GM10266 (cell line): ENCODE data around the gene CFAP77.

Experiments
- DNase-seq: peaks from one replicate; pipeline ENCODE4 v3.0.0; 2012; ENCODE audit errors: extremely low spot score
- TF ChIP-seq, protein P1 (sequence below): IDR thresholded peaks from 2 replicates; pipeline ENCODE4 v1.5.1; 2012; ENCODE audit warnings: mild to moderate bottlenecking, low read depth; ENCODE audit not compliant: control insufficient read depth, insufficient read depth; ENCODE audit errors: missing control alignments

The CFAP77 gene

DNA sequence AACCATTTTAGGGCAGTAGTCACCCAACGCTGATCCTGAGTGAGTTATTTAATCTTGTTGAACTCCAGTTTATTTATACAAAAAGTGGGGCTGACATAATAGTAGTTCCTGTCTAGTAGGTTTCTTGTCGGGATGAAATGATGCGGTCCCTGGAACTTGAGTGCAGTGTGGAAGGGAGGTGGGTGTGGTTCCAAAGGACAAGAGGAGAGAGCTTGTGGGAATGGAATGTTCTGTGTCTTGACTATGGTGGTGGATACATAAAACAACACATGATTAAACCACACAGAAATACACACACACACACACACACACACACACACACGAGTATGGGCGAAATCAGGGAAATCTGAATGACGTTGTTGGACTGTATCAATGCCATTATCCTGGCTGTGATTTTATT lies 106.3 kb downstream of the CFAP77 start:
- no peak for DNase-seq
- TF ChIP-seq, protein P1, sequence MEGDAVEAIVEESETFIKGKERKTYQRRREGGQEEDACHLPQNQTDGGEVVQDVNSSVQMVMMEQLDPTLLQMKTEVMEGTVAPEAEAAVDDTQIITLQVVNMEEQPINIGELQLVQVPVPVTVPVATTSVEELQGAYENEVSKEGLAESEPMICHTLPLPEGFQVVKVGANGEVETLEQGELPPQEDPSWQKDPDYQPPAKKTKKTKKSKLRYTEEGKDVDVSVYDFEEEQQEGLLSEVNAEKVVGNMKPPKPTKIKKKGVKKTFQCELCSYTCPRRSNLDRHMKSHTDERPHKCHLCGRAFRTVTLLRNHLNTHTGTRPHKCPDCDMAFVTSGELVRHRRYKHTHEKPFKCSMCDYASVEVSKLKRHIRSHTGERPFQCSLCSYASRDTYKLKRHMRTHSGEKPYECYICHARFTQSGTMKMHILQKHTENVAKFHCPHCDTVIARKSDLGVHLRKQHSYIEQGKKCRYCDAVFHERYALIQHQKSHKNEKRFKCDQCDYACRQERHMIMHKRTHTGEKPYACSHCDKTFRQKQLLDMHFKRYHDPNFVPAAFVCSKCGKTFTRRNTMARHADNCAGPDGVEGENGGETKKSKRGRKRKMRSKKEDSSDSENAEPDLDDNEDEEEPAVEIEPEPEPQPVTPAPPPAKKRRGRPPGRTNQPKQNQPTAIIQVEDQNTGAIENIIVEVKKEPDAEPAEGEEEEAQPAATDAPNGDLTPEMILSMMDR: no peak

DNA sequence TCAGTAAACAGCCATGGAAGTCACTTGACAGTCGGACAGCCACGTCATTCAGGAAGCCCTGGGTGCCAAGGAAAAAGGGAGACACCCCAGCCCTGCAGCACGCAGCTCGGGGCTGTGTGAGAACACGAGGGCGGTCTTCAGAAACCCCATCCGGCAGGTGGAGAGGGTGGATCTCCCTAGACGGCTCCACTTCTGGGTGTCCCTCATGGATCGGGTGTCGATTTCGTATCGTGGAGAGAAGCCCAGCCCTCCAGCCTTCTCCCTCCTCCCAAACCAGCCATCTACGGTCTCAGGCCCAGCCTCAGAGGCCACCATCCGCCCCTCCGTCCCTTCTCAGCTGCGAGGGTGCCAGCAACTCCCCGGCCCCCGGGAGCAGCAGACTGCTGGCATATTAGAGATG lies 106.9 kb downstream of the CFAP77 start:
- no peak for DNase-seq

DNA sequence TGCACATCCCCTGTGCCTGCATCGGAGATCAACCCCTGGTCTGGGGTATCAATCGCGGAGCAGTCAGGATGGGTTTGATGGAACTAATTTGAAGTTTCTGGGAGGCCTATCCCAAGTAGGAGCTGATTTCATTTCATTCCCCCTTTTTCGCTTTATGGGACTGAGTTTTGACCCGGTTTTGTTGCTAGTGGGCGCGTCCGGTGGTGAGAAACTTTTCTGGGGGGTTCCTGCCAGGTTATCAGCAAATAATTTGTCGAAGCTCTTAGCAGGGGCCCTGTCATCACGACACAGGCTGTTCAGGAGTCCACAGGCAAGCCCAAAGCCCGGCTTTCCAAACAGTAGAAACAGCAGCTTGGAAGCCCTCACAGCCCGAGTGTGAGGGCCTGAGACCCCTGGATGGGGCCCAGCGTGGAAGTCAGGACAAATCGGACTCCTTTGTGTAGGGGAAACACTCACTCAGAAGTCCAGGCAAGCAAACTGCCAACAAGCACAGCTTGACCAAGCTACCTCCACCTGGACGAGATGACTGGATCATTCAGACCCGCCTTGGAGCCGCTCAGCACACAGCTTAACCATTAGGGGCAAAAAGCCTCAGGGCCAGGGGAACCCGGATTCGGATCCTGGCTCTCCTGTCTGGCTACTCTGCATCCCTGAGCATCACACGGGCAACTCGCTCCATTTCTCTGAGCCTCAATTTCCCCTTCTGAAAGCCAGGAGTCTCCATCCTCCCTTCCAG lies 108.0 kb downstream of the CFAP77 start:
- DNase-seq: no peak
- TF ChIP-seq, protein P1: no peak

More for the DNA sequence above, 106.9 kb downstream of the CFAP77 start:
- TF ChIP-seq, protein P1: no peak

DNA sequence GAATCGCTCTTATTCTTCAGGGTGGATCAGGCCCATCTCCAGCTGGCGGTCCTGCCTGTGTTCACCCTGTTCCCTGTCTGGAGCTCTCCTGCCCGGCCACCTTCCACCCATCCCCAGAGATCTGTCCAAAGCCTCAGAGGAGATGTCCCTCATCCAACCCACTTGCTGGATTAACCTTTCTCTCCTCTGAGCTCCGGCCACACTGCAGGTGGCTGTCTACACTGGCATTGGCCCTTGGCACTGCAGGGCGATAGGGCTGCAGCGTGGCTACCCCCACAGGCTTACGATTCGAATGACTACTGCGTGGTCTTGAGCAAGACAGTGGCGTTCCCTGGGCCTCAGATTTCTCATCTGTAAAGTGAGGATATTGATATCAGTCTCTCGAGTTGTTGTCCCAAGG lies 108.6 kb downstream of the CFAP77 start:
- DNase-seq: no peak
- TF ChIP-seq, protein P1: no peak

DNA sequence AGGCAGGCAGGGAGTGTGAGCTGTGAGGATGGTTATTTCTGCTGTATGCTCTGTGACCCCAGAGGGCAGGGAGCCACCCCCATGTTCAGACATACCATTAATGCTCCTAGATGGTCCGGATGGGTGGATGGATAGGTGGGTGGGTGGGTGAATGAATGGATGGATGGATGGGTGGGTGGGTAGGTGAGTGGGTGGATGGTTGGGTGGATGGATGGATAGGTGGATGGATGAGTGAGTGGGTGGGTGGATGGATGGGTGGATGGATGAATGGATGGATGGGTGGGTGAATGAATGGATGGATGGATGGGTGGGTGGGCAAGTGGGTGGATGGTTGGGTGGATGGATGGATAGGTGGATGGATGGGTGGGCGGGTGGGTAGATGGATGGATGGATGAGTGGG lies 109.0 kb downstream of the CFAP77 start:
- TF ChIP-seq, protein P1: no peak
- DNase-seq: no peak

DNA sequence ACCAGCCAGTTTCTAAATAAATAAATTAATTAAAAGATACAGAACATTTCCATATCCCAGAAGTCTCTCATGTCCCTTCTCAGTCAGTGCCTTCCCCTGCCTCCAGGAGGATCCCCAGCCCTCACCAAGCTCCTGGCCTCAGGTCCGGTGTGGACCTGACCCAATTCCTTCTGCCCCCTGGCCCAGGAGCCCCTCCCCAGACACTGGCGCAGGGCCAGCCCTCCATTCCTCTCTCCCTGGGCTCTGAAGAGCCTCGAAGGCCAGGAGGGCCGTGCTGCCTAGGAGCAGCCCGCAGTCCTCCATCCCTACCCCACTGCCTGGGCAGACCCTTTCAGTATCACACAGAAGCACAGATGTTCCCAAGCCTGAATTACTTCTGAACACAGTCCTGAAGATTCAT lies 110.6 kb downstream of the CFAP77 start:
- TF ChIP-seq, protein P1: no peak

DNA sequence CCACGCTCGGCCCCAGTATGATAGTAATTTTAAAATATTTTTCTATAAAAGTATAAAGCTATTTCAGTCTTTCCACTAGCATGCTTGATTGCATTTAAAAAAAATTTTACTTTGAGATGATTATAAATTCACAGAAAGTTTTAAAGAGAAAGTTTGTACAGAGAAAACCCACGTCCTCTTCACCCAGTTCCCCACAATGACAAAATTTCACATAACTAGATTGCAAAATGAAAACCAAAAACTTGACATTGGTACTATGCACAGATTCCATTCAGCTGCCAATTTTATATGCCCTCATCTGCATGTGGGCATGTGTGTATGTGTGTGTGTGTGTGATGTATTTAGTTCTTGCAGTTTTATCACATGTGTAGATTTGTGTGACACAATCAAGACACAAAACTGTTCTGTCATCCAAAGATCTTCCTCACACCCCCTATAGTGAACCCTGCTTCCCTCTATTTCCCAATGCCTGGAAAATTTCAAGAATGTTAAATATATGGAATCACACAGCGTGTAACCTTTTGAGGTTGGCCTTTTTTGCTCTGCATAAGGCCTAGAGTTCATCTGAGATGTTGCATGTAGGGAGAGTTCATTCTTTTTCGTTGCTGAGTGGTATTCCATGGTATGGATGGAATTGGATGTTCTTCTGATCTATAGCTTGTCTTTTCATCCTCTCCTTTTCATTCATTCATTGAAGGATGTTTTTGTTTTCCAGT lies 115.5 kb downstream of the CFAP77 start:
- TF ChIP-seq, protein P1: no peak

More for the DNA sequence above, 110.6 kb downstream of the CFAP77 start:
- DNase-seq: no peak

More for the DNA sequence above, 115.5 kb downstream of the CFAP77 start:
- DNase-seq: no peak
